Body of pancreas (tissue), 4 donors: ENCODE results near the gene GPR137B. TPM values are rescaled to one million over a fixed set of nuclear protein-coding genes. Genes with fewer than 3 reads are reported as not detected.

Experiments used
- ATAC-seq: fragments of 150-250 bp; one replicate; pipeline ENCODE4 v1.9.1; 2016
- DNase-seq, 4 donors: peaks; one replicate each; pipeline ENCODE4 v3.0.0-alpha.2; 2019
- H3K27ac ChIP-seq, 4 donors: fragments of 200-600 bp; sonication (generic); 1 replicate in 3 of 4; 2 replicates in 1 of 4; pipeline versions ENCODE4 v1.5.1 to v1.6.1; 2016 to 2019; ENCODE audit warnings: mild to moderate bottlenecking in 1 of 4, mixed read lengths in 1 of 4, moderate library complexity in 1 of 4
- H3K27me3 ChIP-seq, 2 donors: fragments of 200-600 bp; sonication (generic); one replicate each; pipeline ENCODE4 v1.6.0; 2016; ENCODE audit warnings: mild to moderate bottlenecking in 1 of 2
- H3K36me3 ChIP-seq, 2 donors: fragments of 200-600 bp; sonication (generic); replicated peaks in 1 of 2; 2 replicates each; pipeline ENCODE4 v1.5.1; 2016; ENCODE audit warnings: low read depth in 2 of 2; ENCODE audit not compliant: insufficient read depth in 1 of 2
- H3K4me1 ChIP-seq: fragments of 200-600 bp; sonication (generic); one replicate; pipeline ENCODE4 v1.6.0; 2016
- H3K4me3 ChIP-seq, 2 donors: fragments of 200-600 bp; sonication (generic); 1 replicate in 1 of 2; 2 replicates in 1 of 2; pipeline ENCODE4 v1.5.1; 2016 to 2019
- H3K9me3 ChIP-seq, 3 donors: fragments of 200-600 bp; sonication (generic); 1 replicate in 2 of 3; 2 replicates in 1 of 3; pipeline ENCODE4 v1.5.1; 2016
- CTCF ChIP-seq, 7 experiments: fragments of 450-650 bp in 4 of 7; fragments of 200-600 bp in 3 of 7; sonication (generic) in 3 of 7; IDR thresholded peaks; one replicate each; pipeline ENCODE4 v1.5.1; 2016 to 2019; ENCODE audit warnings: antibody characterized with exemption in 7 of 7
- POLR2A ChIP-seq, 3 donors: fragments of 450-650 bp; IDR thresholded peaks; one replicate each; pipeline ENCODE4 v1.6.1; 2016; ENCODE audit warnings: antibody characterized with exemption in 3 of 3, mild to moderate bottlenecking in 2 of 3
- WGBS, 2 donors: methylation state at CpG; one replicate each; pipeline ENCODE4 v1.1.5; 2017; 5-methylcytosine and 5-hydroxymethylcytosine counted together
- intact Hi-C: fragments of 100-400 bp; cut with DNase I; formaldehyde crosslinking; loops from one replicate; pipeline ENCODE4 v1.15.1; 2023
- total RNA-seq, 2 donors: library from RNA; depleted of rRNA; stranded (reverse); fragments of >200 nt; gene quantifications; one replicate each; pipeline ENCODE4 v1.1.0, GENCODE V29; 2016

Gene GPR137B
- total RNA-seq, 2 donors from 2014 or later, result 3.3 to 3.9 TPM

- ATAC-seq, result no peak
- no peaks in the 10 kb centered on the region for H3K27me3 ChIP-seq
- WGBS, 2 donors, result 89 to 92% methylated on average over 10 of the region's 10 CpGs
Observed at GRCh38 chr1:236165238-236165981, 23.1 kb downstream of the GPR137B start.

GRCh38 chr1:236166041-236166440 lies 23.7 kb downstream of the GPR137B start:
- Histone ChIP-seq H3K9me3 (peaks cover 0 to 12% (median 0%) of the 10 kb centered on the region in 3 donors), H3K36me3 (no peaks in the 10 kb centered on the region), H3K27me3 (no peaks in the 10 kb centered on the region), H3K4me3 (no peak overlapping the region), H3K27ac (no peak overlapping the region), H3K4me1 (no peaks in the 10 kb centered on the region)
- TF ChIP-seq CTCF (IDR thresholded peaks at IDR 0.05) (no peak), POLR2A (IDR thresholded peaks at IDR 0.05) (no peak)
- no peak for ATAC-seq
- intact Hi-C loops, result no loop called here
- 78 to 83% methylated on average over 6 of the region's 6 CpGs for WGBS, 2 donors
- no peak for DNase-seq

More at GRCh38 chr1:236165238-236165981, 23.1 kb downstream of the GPR137B start:
- Histone ChIP-seq H3K9me3 (peaks cover 0 to 12% (median 0%) of the 10 kb centered on the region in 3 donors), H3K27ac (no peak overlapping the region), H3K36me3 (no peaks in the 10 kb centered on the region), H3K4me3 (no peak overlapping the region), H3K4me1 (no peaks in the 10 kb centered on the region)
- intact Hi-C loops, result no loop called here
- TF ChIP-seq POLR2A (IDR thresholded peaks at IDR 0.05), result no peak
- no peak for TF ChIP-seq CTCF (IDR thresholded peaks at IDR 0.05)
- no peak for DNase-seq

GRCh38 chr1:236167154-236167553 lies 24.8 kb downstream of the GPR137B start:
- no peak overlapping the region for H3K27ac ChIP-seq
- intact Hi-C loops, result no loop called here
- no peak overlapping the region for H3K4me3 ChIP-seq
- DNase-seq (no peak), ATAC-seq (no peak)
- H3K27me3 ChIP-seq, result no peaks in the 10 kb centered on the region
- TF ChIP-seq CTCF (IDR thresholded peaks at IDR 0.05) (no peak), POLR2A (IDR thresholded peaks at IDR 0.05) (no peak)
- no peaks in the 10 kb centered on the region for H3K4me1 ChIP-seq
- 85 to 87% methylated on average over 7 of the region's 7 CpGs for WGBS, 2 donors
- peaks cover 0 to 3% (median 0%) of the 10 kb centered on the region in 3 donors for H3K9me3 ChIP-seq
- H3K36me3 ChIP-seq, result no peaks in the 10 kb centered on the region

GRCh38 chr1:236167578-236167977 lies 25.2 kb downstream of the GPR137B start:
- ATAC-seq (no peak), DNase-seq (no peak)
- no peak overlapping the region for H3K27ac ChIP-seq
- no peaks in the 10 kb centered on the region for H3K4me1 ChIP-seq
- no peak for TF ChIP-seq CTCF (IDR thresholded peaks at IDR 0.05)
- TF ChIP-seq POLR2A (IDR thresholded peaks at IDR 0.05), result no peak
- no peaks in the 10 kb centered on the region for H3K36me3 ChIP-seq
- intact Hi-C loops, result no loop called here
- H3K27me3 ChIP-seq, result no peaks in the 10 kb centered on the region
- no peaks in the 10 kb centered on the region for H3K9me3 ChIP-seq
- WGBS, 2 donors, result 85 to 93% methylated on average over 4 of the region's 4 CpGs
- H3K4me3 ChIP-seq, result no peak overlapping the region
